ENCODE results near the gene SYNJ1.

SYNJ1 gene

GRCh38 chr21:32717851-32718316 is 9.9 kb downstream of the SYNJ1 start:
- TF ChIP-seq CTCF (IDR thresholded peaks at IDR 0.05; ENCODE audit: low read depth, low read length) = no peak
- DNase-seq (ENCODE audit: extremely low read depth, low read depth) = no peak

- no peak for TF ChIP-seq CTCF (IDR thresholded peaks at IDR 0.05; ENCODE audit: low read depth, low read length)
- DNase-seq (ENCODE audit: extremely low read depth, low read depth) = no peak
These were observed 11.3 kb downstream of the SYNJ1 start for GRCh38 chr21:32716486-32716885.

- no peak for DNase-seq (ENCODE audit: extremely low read depth, low read depth)
- TF ChIP-seq CTCF (IDR thresholded peaks at IDR 0.05; ENCODE audit: low read depth, low read length) = no peak
These were observed 14.1 kb downstream of the SYNJ1 start for GRCh38 chr21:32713726-32714125.

GRCh38 chr21:32712641-32713040 is 15.2 kb downstream of the SYNJ1 start:
- DNase-seq (ENCODE audit: extremely low read depth, low read depth) = no peak
- TF ChIP-seq CTCF (IDR thresholded peaks at IDR 0.05; ENCODE audit: low read depth, low read length) = no peak

- TF ChIP-seq CTCF (IDR thresholded peaks at IDR 0.05; ENCODE audit: low read depth, low read length) = no peak
- no peak for DNase-seq (ENCODE audit: extremely low read depth, low read depth)
These were observed 15.8 kb downstream of the SYNJ1 start for GRCh38 chr21:32712043-32712442.

- TF ChIP-seq CTCF (IDR thresholded peaks at IDR 0.05; ENCODE audit: low read depth, low read length) = no peak
- no peak for DNase-seq (ENCODE audit: extremely low read depth, low read depth)
These were observed 16.8 kb downstream of the SYNJ1 start for GRCh38 chr21:32710987-32711386.

- DNase-seq (ENCODE audit: extremely low read depth, low read depth) = no peak
- TF ChIP-seq CTCF (IDR thresholded peaks at IDR 0.05; ENCODE audit: low read depth, low read length) = no peak
These were observed 17.6 kb downstream of the SYNJ1 start for GRCh38 chr21:32710069-32710784.

Data from AG09319 (cell line).